Lower leg skin (tissue), 3 donors: Measurements from ENCODE around the gene FECH.
"Not testable (repeated sequence)": the region's sequence is repeated elsewhere in the genome, so short reads cannot be mapped to it uniquely, and the experiment has no call there.

Experiments used
- CTCF ChIP-seq, 3 donors: fragments of 450-650 bp; IDR thresholded peaks; one replicate each; pipeline ENCODE4 v1.5.1; 2016; ENCODE audit warnings: antibody characterized with exemption in 3 of 3, mild to moderate bottlenecking in 3 of 3, moderate library complexity in 2 of 3
- POLR2A ChIP-seq, 2 donors: fragments of 450-650 bp; IDR thresholded peaks; one replicate each; pipeline ENCODE4 v1.6.1; 2016 to 2017; ENCODE audit warnings: antibody characterized with exemption in 2 of 2, mild to moderate bottlenecking in 1 of 2, moderate library complexity in 1 of 2

DNA sequence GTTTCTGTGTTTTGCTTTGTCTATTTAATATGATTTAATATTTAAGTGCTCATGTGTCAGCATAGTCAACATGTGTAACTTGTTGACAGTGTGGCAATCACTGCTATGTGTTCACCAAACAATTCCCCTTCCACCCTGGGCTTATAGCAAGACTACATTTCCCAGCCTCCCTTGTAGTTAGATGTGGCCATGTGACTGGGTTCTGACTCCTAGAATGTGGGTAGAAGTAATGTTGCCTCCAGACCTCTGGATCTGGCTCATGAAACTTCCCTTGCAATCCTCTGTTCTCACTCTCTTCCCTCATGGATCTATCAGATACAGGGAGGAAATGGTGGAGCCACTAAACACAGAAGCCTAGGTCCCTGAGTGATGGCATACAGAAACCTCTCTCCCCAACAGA is 64.2 kb downstream of the FECH start:
- TF ChIP-seq CTCF, POLR2A (IDR thresholded peaks at IDR 0.05): not testable (repeated sequence)
